Heart left ventricle (tissue), 16 donors: Measurements from ENCODE around the gene PLPPR2. TPM values are rescaled to one million over a fixed set of nuclear protein-coding genes. Genes with fewer than 3 reads are reported as not detected.

Experiments used
- ATAC-seq, 4 donors: fragments of 200-7000 bp; cut with Tn5 transposase; one replicate each; pipeline ENCODE4 v1.9.1; 2020 to 2022; ENCODE audit warnings: moderate library complexity in 4 of 4, mild to moderate bottlenecking in 3 of 4, moderate number of reproducible peaks in 1 of 4
- DNase-seq, 5 donors: peaks; one replicate each; pipeline ENCODE4 v3.0.0-alpha.2; 2020
- H3K27ac ChIP-seq, 12 donors: fragments of 200-600 bp; sonication (generic) in 4 of 12; one replicate each; pipeline versions ENCODE4 v1.5.0 to v1.8.0; 2016 to 2022; ENCODE audit warnings: mild to moderate bottlenecking in 2 of 12
- H3K27me3 ChIP-seq, 9 donors: fragments of 200-600 bp; sonication (generic) in 2 of 9; one replicate each; pipeline versions ENCODE4 v1.5.1 to v1.8.0; 2016 to 2022; ENCODE audit warnings: mild to moderate bottlenecking in 3 of 9
- H3K36me3 ChIP-seq, 9 donors: fragments of 200-600 bp; sonication (generic) in 2 of 9; one replicate each; pipeline versions ENCODE4 v1.5.0 to v1.8.0; 2018 to 2022; ENCODE audit warnings: mild to moderate bottlenecking in 2 of 9
- H3K4me1 ChIP-seq, 12 donors: fragments of 200-600 bp; sonication (generic) in 4 of 12; one replicate each; pipeline versions ENCODE4 v1.5.0 to v1.8.0; 2016 to 2022; ENCODE audit warnings: mild to moderate bottlenecking in 3 of 12
- H3K4me3 ChIP-seq, 12 donors: fragments of 200-600 bp; sonication (generic) in 4 of 12; one replicate each; pipeline versions ENCODE4 v1.5.0 to v1.8.0; 2017 to 2022; ENCODE audit warnings: mild to moderate bottlenecking in 9 of 12, moderate library complexity in 4 of 12
- H3K9me3 ChIP-seq, 12 donors: fragments of 200-600 bp; sonication (generic) in 4 of 12; one replicate each; pipeline versions ENCODE4 v1.5.0 to v1.8.0; 2016 to 2022; ENCODE audit warnings: mild to moderate bottlenecking in 1 of 12
- POLR2A ChIP-seq, 2 donors: fragments of 450-650 bp; IDR thresholded peaks; one replicate each; pipeline ENCODE4 v1.6.1; 2017; ENCODE audit warnings: antibody characterized with exemption in 2 of 2, mild to moderate bottlenecking in 2 of 2, moderate library complexity in 2 of 2
- WGBS, 4 donors: extraction: QIAGEN DNeasy Blood & Tissue Kit in 2 of 4; methylation state at CpG; one replicate each; pipeline versions ENCODE4 v1.1.5 to v1.1.7; 2013 to 2018; 5-methylcytosine and 5-hydroxymethylcytosine counted together
- intact Hi-C, 10 donors: fragments of 100-400 bp; cut with DNase I; formaldehyde crosslinking; loops; one replicate each; pipeline versions ENCODE4 v1.11.1 to v1.14.2; 2022
- polyA plus RNA-seq, 2 donors: library from polyadenylated mRNA; stranded (reverse); fragments of 200-250 nt; gene quantifications; one replicate each; pipeline ENCODE4 v1.2.3, GENCODE V29; 2013
- total RNA-seq, 9 donors: library from RNA; depleted of rRNA in 2 of 9; stranded (reverse); fragments of >200 nt in 2 of 9; fragmentation: NEBNext Ultra II Directional in 3 of 9; extraction: Animal tissue kit (Norgen Biotek cat#: 25700) in 3 of 9; gene quantifications; one replicate each; pipeline versions ENCODE4 v1.1.0 to v1.2.4, GENCODE V29; 2016 to 2023
- TF ChIP-seq, protein P1 (sequence below), 12 donors: fragments of 200-600 bp; sonication (generic) in 4 of 12; IDR thresholded peaks; one replicate each; pipeline versions ENCODE4 v1.5.0 to v1.8.0; 2018 to 2022; ENCODE audit warnings: antibody characterized with exemption in 12 of 12, mild to moderate bottlenecking in 5 of 12
- donor health status: ischemic (EF 13 %, LVEDD 7.1; RV severe dilation, severe dysfunction).
- donor health status: healthy with polysubstance abuse.
- donor health status: DM: no; HTN: yes; CAD: no.
- donor health status: DM: no; HTN: no; CAD: no.
- donor health status: ischemic (EF 25% LVEDD 6.9; RV normal size, moderate dysfunction).
- donor health status: ischemic (EF 25% LVEDD 5.7; RV mildly dilated, moderate dysfunction).
- donor health status: healthy.
- donor health status: DM: yes; HTN: yes; CAD: no.
- donor health status: ischemic (EF 35%, LVEDD 5.7; RV mildly dilated, moderate dysfunction).
- donor health status: nonischemic (EF 11% LVEDD 7.7; RV severe dilation, severe dysfunction).
- donor health status: DM: yes; HTN: yes; CAD: no.
- donor health status: PGD.
- donor health status: ischemic (EF 29% LVEDD 5.4; RV normal size, mild dysfunction).
- donor health status: nonischemic (EF 23%, LVEDD 6.1; RV moderate dilation, normal function).

PLPPR2 gene
- total and polyA plus RNA-seq, 11 donors: 4.5 to 24.8 (median 11.2) TPM

DNA sequence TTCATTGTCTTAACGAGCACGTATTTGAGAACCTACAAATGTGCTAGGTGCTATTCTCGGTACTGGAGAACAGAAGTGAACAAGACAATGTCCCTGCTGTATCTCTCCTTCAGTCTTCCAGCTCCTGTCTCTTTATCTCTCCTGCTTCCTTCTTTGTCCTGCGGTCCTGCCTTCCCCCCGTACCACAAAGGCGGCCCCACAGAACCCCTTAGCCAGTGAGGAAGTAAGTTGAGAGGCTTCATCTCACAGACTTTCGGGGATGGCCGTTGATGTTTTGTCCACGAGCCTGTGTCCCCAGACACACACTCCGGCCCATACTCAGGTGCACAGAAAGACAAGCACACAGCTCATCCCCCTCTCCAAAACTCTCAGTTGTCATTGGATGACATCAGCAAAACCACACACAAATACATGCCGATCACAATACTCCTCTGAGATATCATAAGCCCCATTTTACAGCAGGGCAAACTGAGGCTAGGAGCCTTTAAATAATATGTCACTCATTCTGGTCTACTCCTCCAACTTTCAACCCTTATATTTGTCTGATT lies 18.7 kb downstream of the PLPPR2 start:
- DNase-seq (no peak), ATAC-seq (no peak)
- TF ChIP-seq, protein P1, sequence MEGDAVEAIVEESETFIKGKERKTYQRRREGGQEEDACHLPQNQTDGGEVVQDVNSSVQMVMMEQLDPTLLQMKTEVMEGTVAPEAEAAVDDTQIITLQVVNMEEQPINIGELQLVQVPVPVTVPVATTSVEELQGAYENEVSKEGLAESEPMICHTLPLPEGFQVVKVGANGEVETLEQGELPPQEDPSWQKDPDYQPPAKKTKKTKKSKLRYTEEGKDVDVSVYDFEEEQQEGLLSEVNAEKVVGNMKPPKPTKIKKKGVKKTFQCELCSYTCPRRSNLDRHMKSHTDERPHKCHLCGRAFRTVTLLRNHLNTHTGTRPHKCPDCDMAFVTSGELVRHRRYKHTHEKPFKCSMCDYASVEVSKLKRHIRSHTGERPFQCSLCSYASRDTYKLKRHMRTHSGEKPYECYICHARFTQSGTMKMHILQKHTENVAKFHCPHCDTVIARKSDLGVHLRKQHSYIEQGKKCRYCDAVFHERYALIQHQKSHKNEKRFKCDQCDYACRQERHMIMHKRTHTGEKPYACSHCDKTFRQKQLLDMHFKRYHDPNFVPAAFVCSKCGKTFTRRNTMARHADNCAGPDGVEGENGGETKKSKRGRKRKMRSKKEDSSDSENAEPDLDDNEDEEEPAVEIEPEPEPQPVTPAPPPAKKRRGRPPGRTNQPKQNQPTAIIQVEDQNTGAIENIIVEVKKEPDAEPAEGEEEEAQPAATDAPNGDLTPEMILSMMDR (IDR thresholded peaks at IDR 0.05): no peak
- no peak for TF ChIP-seq POLR2A (IDR thresholded peaks at IDR 0.05)
- peaks cover 7 to 48% (median 21%) of the 10 kb centered on the region in 12 donors for H3K4me1 ChIP-seq
- H3K27ac ChIP-seq: peak overlapping the region in 10 of 12 donors; percentile 92 to 100 (median 96)
- H3K4me3 ChIP-seq: peak overlapping the region; percentile 25 to 90 (median 70)
- H3K9me3 ChIP-seq: no peaks in the 10 kb centered on the region
- WGBS, 4 donors: 24 to 43% (median 37%) methylated on average over 11 of the region's 11 CpGs
- H3K36me3 ChIP-seq: peaks cover 0 to 7% (median 5%) of the 10 kb centered on the region in 9 donors
- intact Hi-C loops: loop anchor here in 7 of 10 donors (1.0 to 10.0 kb wide), 4 partner anchors 28 to 221 kb away; partner anchors contain the start of genes TSPAN16 (in 6 of the 7), ODAD3 (in 3 of the 7), PRKCSH (in 3 of the 7) and CCDC159 (in 1 of the 7)
- H3K27me3 ChIP-seq: no peaks in the 10 kb centered on the region

DNA sequence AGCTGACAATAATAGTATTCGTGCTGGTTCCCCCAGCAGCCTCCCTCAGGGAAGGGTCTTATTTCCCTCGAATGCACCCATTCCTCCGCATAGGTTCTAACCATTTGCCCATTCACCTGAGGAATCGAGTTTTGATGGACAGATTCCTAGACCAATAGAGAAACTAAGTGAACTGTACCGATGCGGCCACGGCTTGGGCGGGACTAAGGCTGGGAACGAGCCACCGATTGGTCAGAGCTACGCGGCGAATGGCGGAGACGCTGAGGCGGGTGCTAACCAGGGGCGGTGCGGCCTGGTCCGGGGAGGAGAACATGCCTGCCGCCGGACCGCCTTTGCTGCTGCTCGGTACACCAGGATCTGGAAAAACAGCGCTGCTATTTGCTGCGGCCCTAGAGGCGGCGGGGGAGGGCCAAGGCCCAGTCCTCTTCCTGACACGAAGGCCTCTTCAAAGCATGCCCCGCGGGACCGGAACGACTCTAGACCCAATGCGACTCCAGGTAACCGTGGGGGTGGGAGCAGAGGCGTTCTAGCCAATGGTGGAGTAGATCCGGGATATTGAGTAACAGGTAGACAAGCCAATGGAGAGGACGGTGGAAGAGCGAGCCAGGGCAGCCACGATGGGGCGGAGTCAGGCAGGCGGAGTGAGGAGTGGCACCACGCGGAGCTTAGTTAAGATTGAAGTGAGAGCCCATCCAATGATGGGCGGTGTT lies 19.4 kb downstream of the PLPPR2 start, which contains the start of gene SWSAP1:
Gene SWSAP1, plus strand, starts transcription at position 234 of the 710 bp plus-strand sequence. Its CDS starts 15 bp downstream, at position 249.
- WGBS, 4 donors: 0 to 1% (median 1%) methylated on average over 40 to 44 of the region's 44 CpGs
- peak; percentile 99 for DNase-seq
- no peaks in the 10 kb centered on the region for H3K9me3 ChIP-seq
- peak within 1 kb of the TSS; percentile 25 to 90 (median 70) for H3K4me3 ChIP-seq
- peak within 1 kb of the TSS; percentile 92 to 100 (median 96) for H3K27ac ChIP-seq
- H3K4me1 ChIP-seq: peaks cover 7 to 48% (median 21%) of the 10 kb centered on the region in 12 donors
- peaks cover 0 to 7% (median 5%) of the 10 kb centered on the region in 9 donors for H3K36me3 ChIP-seq
- TF ChIP-seq, protein P1 (IDR thresholded peaks at IDR 0.05): no peak
- no peak for TF ChIP-seq POLR2A (IDR thresholded peaks at IDR 0.05)
- peak; percentile 96 to 98 (median 98) for ATAC-seq
- intact Hi-C loops: loop anchor here in 8 of 10 donors (1.0 to 10.0 kb wide), 5 partner anchors 28 to 220 kb away; partner anchors contain the start of genes TSPAN16 (in 6 of the 8), ODAD3 (in 3 of the 8), PRKCSH (in 3 of the 8) and CCDC159 (in 1 of the 8)
- no peaks in the 10 kb centered on the region for H3K27me3 ChIP-seq

DNA sequence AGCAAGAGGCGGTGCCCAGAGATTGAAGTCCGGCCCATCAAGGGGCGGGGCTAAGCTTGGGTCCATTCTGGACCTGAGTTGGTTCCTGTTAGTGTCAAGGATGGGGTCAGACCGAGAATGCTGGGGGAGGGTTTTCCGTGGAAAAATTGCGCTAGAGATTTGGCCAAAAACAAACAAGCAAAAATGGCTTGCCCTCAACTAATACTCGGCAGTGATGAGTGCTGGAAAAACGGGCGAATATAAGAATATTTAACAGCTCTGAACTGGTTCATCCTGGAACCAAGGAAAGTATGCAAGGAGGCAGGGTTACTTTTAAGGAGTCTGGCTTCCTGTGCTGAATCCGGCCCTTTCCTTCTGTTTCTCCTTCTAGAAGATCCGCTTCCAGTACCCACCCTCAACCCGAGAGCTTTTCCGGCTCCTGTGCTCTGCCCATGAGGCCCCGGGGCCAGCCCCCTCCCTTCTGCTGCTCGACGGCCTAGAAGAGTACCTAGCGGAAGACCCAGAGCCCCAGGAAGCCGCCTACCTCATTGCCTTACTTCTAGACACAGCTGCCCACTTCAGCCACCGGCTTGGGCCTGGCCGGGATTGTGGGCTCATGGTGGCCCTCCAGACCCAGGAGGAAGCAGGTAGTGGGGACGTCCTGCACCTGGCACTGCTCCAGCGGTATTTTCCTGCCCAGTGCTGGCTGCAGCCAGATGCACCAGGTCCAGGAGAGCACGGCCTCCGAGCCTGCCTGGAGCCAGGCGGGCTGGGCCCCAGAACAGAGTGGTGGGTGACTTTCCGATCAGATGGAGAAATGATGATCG lies 20.1 kb downstream of the PLPPR2 start:
- peak overlapping the region; percentile 90 to 100 (median 96) for H3K27ac ChIP-seq
- no peaks in the 10 kb centered on the region for H3K27me3 ChIP-seq
- intact Hi-C loops: loop anchor here in 8 of 10 donors (2.0 to 10.0 kb wide), 4 partner anchors 59 to 219 kb away; partner anchors contain the start of genes TSPAN16 (in 6 of the 8), ODAD3 (in 3 of the 8), PRKCSH (in 3 of the 8) and ZNF627 (in 1 of the 8)
- peaks cover 0 to 7% (median 5%) of the 10 kb centered on the region in 9 donors for H3K36me3 ChIP-seq
- peak in 2 of 4 donors; percentile 3 to 6 for ATAC-seq
- DNase-seq: peak; percentile 49 to 73 (median 49)
- TF ChIP-seq, protein P1 (IDR thresholded peaks at IDR 0.05): no peak
- peak in 1 of 2 donors; percentile 81 for TF ChIP-seq POLR2A (IDR thresholded peaks at IDR 0.05)
- no peaks in the 10 kb centered on the region for H3K9me3 ChIP-seq
- WGBS, 4 donors: 11 to 15% (median 14%) methylated on average over 20 to 27 of the region's 27 CpGs
- peak overlapping the region; percentile 4 to 90 (median 70) for H3K4me3 ChIP-seq
- peaks cover 7 to 56% (median 25%) of the 10 kb centered on the region in 12 donors for H3K4me1 ChIP-seq
